ENCODE measurements around the gene CCDC74A.
"Not testable (repeated sequence)": the region's sequence is repeated elsewhere in the genome, so short reads cannot be mapped to it uniquely, and the experiment has no call there.

GRCh38 chr2:131536841-131537240 lies 9.2 kb downstream of the CCDC74A start:
- TF ChIP-seq POLR2AphosphoS5 (IDR thresholded peaks at IDR 0.05; ENCODE audit: low read depth, low read length); TAF1 (IDR thresholded peaks at IDR 0.05; ENCODE audit: borderline replicate concordance, low read depth, low read length): not testable (repeated sequence)

Measured in GM12892 (cell line).